Stimulated activated CD8-positive, alpha-beta memory T cell treated with anti-CD3 and anti-CD28 coated beads, Interleukin-2, amount 100 ng/mL, for 48 hours (primary cell): Measurements from ENCODE around the gene GIPC2.
"Not testable (repeated sequence)": the region's sequence is repeated elsewhere in the genome, so short reads cannot be mapped to it uniquely, and the experiment has no call there.

Source experiments
- DNase-seq, 2 donors: peaks; one replicate each; pipeline ENCODE4 v3.0.0-alpha.2; 2020; ENCODE audit warnings: low read depth in 2 of 2

The GIPC2 gene, protein sequence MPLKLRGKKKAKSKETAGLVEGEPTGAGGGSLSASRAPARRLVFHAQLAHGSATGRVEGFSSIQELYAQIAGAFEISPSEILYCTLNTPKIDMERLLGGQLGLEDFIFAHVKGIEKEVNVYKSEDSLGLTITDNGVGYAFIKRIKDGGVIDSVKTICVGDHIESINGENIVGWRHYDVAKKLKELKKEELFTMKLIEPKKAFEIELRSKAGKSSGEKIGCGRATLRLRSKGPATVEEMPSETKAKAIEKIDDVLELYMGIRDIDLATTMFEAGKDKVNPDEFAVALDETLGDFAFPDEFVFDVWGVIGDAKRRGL

GRCh38 chr1:78045926-78046778 is at the start of gene GIPC2:
Gene GIPC2 (plus strand): TSS chr1:78045966. CDS start chr1:78046095, 129 bp downstream.
- peak in 1 of 2 donors; percentile 18 for DNase-seq

DNA sequence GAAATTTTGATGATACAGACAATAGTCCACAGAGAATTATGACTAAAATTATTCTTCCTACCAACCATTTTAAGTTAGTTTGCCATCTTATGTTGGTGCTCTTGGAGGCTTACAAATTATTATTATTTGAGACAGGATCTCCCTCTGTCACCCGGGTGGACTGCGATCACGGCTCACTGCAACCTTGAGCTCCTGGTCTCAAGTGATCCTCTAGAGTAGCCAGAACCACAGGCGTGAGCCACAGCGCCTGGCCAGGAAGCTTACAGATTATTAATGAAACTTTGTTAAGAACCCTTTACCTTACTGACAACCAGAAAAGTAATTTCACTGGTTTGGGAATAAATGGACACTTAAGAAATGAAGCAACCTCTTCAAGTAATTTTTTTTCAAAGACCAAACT is 49.0 kb upstream of the GIPC2 start:
- DNase-seq, result no peak

- not testable (repeated sequence) for DNase-seq
Observed at GRCh38 chr1:78000536-78000935, 45.2 kb upstream of the GIPC2 start.

DNA sequence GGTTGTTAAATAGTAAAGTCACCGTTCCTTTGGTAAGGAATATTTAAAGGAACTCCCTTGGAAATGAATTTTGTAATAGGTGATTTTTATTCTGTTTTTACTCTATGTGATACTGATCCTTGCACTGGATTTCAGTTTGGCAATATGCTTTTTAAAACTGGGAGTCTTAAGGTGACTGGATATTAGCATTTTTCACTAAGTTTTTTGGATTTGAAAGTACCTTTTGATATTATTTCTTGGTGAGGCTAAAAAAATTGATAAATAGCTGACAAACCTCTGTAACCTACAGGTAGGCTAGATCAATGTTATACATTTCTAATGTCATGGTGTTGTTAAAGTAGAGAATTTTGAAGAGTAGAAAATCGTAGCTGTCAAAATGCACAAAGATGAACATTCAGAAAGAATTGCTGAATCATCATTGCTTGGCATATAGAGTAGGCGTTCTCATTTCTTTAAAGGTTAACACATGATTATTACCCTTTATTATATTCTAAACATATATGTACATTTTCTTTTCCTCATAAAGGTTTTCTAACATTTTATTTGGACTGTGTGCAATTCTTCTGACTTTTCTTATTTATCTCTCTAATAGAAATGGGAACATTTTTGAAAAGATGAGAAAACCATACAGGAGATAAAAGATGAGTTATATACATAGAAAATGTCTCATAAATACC is 42.6 kb upstream of the GIPC2 start:
- no peak for DNase-seq

GRCh38 chr1:78003882-78004718 is 41.7 kb upstream of the GIPC2 start:
- peak; percentile 9 to 19 for DNase-seq

DNA sequence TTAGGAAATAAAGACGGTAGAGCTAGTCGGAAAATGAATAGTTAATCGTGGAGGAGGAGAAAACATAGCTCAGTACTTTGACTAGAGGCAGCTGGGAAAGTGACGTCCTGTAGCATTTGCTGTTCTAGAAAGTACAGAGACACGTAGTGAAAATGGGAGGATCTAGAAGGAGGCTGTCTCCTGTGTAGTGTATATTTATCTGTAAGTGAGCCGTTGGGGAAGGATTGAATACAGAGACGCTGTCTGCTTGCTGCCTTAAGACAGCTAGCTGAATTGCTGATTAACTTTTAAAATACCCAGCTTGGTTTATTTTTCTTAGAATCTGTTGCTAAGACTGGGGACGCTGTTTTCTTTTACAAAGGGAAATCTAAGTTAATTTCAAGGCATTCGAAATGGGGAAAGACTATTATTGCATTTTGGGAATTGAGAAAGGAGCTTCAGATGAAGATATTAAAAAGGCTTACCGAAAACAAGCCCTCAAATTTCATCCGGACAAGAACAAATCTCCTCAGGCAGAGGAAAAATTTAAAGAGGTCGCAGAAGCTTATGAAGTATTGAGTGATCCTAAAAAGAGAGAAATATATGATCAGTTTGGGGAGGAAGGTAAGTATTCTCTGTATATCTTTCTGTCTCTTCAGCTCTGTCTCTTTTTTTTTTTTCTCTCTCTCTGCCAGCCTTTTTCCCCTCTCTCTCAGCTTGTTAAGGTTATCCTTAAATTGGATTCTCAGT is 40.9 kb upstream of the GIPC2 start, which contains the start of gene DNAJB4:
DNAJB4 (plus strand) TSS at position 221 of the 729 bp plus-strand sequence; CDS start at position 393, 172 bp downstream.
- peak; percentile 7 to 13 for DNase-seq

DNA sequence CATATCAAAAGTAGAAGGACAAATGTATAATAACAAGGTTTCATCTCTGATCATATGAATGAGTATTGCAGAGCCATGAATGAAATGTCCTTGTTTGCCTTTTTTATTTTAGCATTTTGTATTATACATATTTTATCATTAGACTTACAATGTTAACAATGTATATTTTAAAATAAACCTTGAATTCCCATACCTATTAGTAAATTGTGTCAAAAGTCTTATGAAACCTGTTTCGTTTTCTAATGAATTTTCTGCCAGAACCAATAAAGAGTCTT is 40.4 kb upstream of the GIPC2 start:
- DNase-seq, result no peak

DNA sequence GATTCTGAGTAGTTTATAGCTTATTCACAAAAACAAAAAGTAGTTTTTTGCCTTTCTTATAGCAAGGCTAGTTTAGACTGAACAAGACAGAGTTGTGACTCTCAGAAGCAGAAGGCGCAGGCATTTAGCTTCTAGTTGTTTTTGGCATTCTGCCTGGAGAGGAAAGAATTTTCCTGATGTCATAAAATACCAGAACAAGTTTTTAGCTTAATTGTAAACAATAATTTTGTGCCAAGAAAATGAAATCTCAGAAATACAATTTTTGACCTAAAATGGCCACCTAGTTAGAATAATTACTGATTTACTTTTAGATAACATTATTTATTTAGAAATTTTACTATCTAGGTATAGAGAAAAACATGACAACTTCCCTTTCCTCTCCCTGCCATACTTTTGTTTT is 40.0 kb upstream of the GIPC2 start:
- DNase-seq, result no peak

DNA sequence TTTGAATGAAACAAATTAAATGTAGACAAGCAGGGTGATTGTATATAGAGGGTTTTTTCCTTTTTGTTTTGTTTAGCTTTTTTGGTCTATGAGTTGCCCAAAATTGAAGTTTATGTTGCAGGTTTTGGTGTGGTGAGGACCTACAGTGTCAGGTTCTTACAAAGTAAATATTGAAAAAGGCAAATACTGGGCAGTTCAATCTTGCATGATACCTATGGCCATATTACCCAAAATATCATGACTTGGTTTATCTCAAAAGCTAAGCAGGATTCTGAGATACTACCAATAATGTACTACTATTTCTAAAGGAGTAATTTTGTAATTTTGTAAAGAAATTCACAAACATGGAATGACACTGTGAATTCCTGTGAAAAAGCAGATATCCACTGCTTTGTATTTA is 39.2 kb upstream of the GIPC2 start:
- DNase-seq, result no peak

DNA sequence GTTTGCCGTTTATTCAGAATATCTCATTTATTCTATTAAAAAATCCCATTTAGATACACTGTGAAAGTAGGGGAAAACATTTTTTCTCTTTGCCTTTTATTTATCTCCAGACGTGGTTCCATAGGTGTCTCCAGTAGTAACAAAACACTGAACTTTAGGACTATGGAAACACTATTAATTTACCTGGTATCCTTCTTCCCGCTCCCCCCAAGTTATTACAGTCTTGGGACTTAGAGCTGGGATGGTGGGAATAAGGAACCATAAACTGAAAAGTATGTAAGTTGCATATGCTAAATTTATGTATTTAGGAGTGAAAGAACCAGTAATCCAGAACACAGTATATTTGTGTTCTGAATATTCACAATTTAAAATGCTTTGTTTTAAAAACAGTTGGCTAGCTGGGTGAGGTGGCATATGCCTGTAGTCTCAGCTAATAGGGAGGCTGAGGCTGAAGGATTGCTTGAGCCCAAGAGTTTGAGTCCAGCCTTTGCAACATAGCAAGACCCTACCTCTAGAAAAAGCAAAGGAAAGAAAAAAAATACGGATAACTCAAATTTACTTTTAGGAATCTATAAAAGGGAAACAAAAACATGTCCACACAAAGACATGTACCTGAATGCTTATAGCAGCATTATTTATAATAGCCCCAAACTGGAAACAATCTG is 38.0 kb upstream of the GIPC2 start:
- no peak for DNase-seq

GRCh38 chr1:78009276-78009675 is 36.5 kb upstream of the GIPC2 start:
- DNase-seq, result no peak

- DNase-seq, result no peak
Observed at GRCh38 chr1:78009836-78010235, 35.9 kb upstream of the GIPC2 start.

GRCh38 chr1:78011050-78011449 is 34.7 kb upstream of the GIPC2 start:
- no peak for DNase-seq

DNA sequence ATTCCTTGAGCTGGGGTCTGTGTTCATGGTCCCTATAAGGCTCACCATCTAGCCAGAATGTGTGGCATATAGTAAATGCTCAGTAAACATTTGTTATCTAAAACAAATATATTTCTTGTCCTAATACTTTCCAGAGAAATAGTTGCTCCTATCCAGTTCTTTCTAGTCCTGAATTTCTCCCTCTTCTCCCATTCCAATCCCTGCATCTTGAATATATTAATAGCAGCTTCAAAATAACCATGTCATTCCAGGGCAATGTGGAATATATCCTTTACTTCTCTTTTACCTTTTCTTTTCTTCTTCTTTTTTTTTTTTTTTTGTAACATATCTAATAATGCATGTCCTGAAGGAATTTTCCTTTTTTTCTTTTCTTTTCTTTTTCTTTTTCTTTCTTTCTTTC is 30.6 kb upstream of the GIPC2 start:
- no peak for DNase-seq

- DNase-seq, result no peak
Observed at GRCh38 chr1:78019024-78019423, 26.7 kb upstream of the GIPC2 start.

GRCh38 chr1:78021134-78021533 is 24.6 kb upstream of the GIPC2 start:
- DNase-seq, result not testable (repeated sequence)

DNA sequence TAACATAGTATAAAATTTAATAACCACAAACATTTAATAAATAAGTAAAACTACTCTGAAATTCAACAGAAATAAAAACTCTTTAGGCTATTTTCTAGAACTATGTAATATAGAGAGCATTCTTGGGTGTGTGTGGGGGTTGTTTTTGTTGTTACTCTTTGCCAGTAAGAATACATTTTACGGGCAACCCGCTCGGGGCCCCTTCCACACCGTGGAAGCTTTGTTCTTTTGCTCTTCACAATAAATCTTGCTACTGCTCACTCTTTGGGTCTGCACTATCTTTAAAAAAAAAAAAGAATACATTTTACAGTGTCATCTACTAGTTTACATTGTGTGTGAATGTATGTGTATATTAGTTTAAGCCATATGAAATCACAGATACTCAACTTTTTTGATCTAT is 16.0 kb upstream of the GIPC2 start:
- DNase-seq, result no peak

- DNase-seq, result no peak
Observed at GRCh38 chr1:78032996-78033796, 12.6 kb upstream of the GIPC2 start.

DNA sequence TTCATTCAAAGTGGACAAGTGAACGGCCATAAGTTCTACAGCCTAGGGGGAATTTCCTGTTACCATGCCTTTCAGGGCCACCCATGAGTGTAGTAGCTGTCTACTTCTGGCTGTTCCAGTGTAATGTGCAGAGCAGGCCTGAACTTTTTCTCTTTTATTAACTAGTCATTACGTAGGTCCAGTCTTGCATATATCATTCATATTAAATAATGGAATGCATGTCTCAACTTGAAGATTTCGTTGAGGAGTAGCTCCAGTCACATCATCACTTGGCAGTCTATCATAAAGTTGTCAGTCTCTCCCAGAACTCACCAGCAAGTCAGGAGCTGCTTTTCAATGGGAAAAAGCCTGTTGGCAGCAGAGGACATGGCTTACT is 12.0 kb upstream of the GIPC2 start:
- DNase-seq, result no peak

- no peak for DNase-seq
Observed at GRCh38 chr1:78035121-78035520, 10.6 kb upstream of the GIPC2 start.
